Gastroesophageal sphincter (tissue), 4 donors: ENCODE data around the gene ITGBL1. TPM values are rescaled to one million over a fixed set of nuclear protein-coding genes. Genes with fewer than 3 reads are reported as not detected.

Source experiments
- ATAC-seq: fragments of 150-250 bp; one replicate; pipeline ENCODE4 v1.9.1; 2016; ENCODE audit warnings: mild to moderate bottlenecking, moderate library complexity
- H3K27ac ChIP-seq, 4 donors: fragments of 200-600 bp; sonication (generic) in 3 of 4; 1 replicate in 3 of 4; 2 replicates in 1 of 4; pipeline ENCODE4 v1.5.1; 2016 to 2019
- H3K27me3 ChIP-seq: fragments of 200-600 bp; sonication (generic); one replicate; pipeline ENCODE4 v1.5.1; 2019
- H3K36me3 ChIP-seq, 2 donors: fragments of 200-600 bp; sonication (generic); one replicate each; pipeline ENCODE4 v1.5.1; 2019; ENCODE audit warnings: control low read depth in 1 of 2
- H3K4me1 ChIP-seq, 3 donors: fragments of 200-600 bp; sonication (generic); 1 replicate in 2 of 3; 2 replicates in 1 of 3; pipeline ENCODE4 v1.5.1; 2016 to 2019; ENCODE audit warnings: control low read depth in 2 of 3
- H3K4me3 ChIP-seq, 2 donors: fragments of 200-600 bp; sonication (generic); one replicate each; pipeline ENCODE4 v1.5.1; 2019; ENCODE audit warnings: mild to moderate bottlenecking in 1 of 2, moderate library complexity in 1 of 2
- H3K9me3 ChIP-seq, 3 donors: fragments of 200-600 bp; sonication (generic); one replicate each; pipeline ENCODE4 v1.5.1; 2017 to 2019; ENCODE audit warnings: control low read depth in 2 of 3
- CTCF ChIP-seq, 4 experiments: fragments of 200-600 bp in 2 of 4; fragments of 450-650 bp in 2 of 4; sonication (generic) in 1 of 4; IDR thresholded peaks; one replicate each; pipeline ENCODE4 v1.5.1; 2017 to 2019; ENCODE audit warnings: antibody characterized with exemption in 4 of 4, mild to moderate bottlenecking in 2 of 4, moderate library complexity in 2 of 4
- EP300 ChIP-seq: sonication (generic); formaldehyde crosslinking; IDR thresholded peaks from one replicate; pipeline ENCODE4 v1.6.1; 2017; ENCODE audit warnings: antibody characterized with exemption, mild to moderate bottlenecking
- POLR2A ChIP-seq, 2 donors: fragments of 450-650 bp; IDR thresholded peaks; one replicate each; pipeline ENCODE4 v1.6.1; 2017; ENCODE audit warnings: antibody characterized with exemption in 2 of 2, mild to moderate bottlenecking in 2 of 2, moderate library complexity in 1 of 2
- POLR2AphosphoS5 ChIP-seq: sonication (generic); formaldehyde crosslinking; IDR thresholded peaks from one replicate; pipeline ENCODE4 v1.6.1; 2017; ENCODE audit warnings: antibody characterized with exemption
- WGBS, 2 donors: methylation state at CpG; one replicate each; pipeline ENCODE4 v1.1.5; 2018; ENCODE audit warnings: low coverage in 1 of 2; 5-methylcytosine and 5-hydroxymethylcytosine counted together
- total RNA-seq, 4 donors: library from RNA; depleted of rRNA; stranded (reverse); fragments of >200 nt; gene quantifications; one replicate each; pipeline ENCODE4 v1.1.0, GENCODE V29; 2016

ITGBL1 gene
- total RNA-seq, 4 donors from 2014 or later, result 8.6 to 28.0 (median 12.8) TPM

- H3K27ac ChIP-seq, result no peak overlapping the region
- H3K4me3 ChIP-seq, result no peak overlapping the region
- WGBS, 2 donors, result 85 to 93% methylated on average over 2 of the region's 2 CpGs
- H3K27me3 ChIP-seq, result no peaks in the 10 kb centered on the region
- H3K4me1 ChIP-seq, result no peaks in the 10 kb centered on the region
- TF ChIP-seq CTCF (IDR thresholded peaks at IDR 0.05) (no peak), POLR2A (IDR thresholded peaks at IDR 0.05) (no peak), EP300 (no peak), POLR2AphosphoS5 (no peak)
- no peaks in the 10 kb centered on the region for H3K36me3 ChIP-seq
- ATAC-seq, result no peak
- H3K9me3 ChIP-seq, result no peaks in the 10 kb centered on the region
Observed at GRCh38 chr13:101726681-101727080, 274.2 kb downstream of the ITGBL1 start.

DNA sequence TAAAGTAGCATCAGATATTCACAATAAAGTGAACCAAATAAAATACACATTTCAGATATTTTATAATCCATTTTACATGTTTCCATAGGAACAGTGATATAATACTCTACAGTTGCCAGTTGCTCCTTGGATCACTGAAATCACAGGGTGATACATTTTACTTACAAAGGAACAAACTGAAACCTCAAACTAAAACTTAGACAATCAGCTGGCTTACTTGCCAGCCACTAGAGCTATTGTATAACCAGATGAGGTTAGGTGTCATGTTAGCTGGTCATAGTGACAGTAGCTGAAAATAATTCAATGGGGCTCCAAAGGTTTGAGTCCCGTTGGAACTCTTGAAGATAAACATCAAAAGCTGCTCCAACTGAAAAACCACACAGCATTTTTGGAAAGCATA lies 274.6 kb downstream of the ITGBL1 start:
- Histone ChIP-seq H3K27me3 (no peaks in the 10 kb centered on the region), H3K36me3 (no peaks in the 10 kb centered on the region), H3K4me3 (no peak overlapping the region), H3K4me1 (no peaks in the 10 kb centered on the region), H3K9me3 (no peaks in the 10 kb centered on the region), H3K27ac (no peak overlapping the region)
- 25 to 29% methylated on average over 1 of the region's 1 CpG for WGBS, 2 donors
- no peak for TF ChIP-seq POLR2A (IDR thresholded peaks at IDR 0.05)
- no peak for TF ChIP-seq CTCF (IDR thresholded peaks at IDR 0.05)
- TF ChIP-seq POLR2AphosphoS5, result no peak
- no peak for TF ChIP-seq EP300
- ATAC-seq, result no peak

- TF ChIP-seq POLR2AphosphoS5, result no peak
- no peak for TF ChIP-seq EP300
- TF ChIP-seq CTCF (IDR thresholded peaks at IDR 0.05), result no peak
- no peak for TF ChIP-seq POLR2A (IDR thresholded peaks at IDR 0.05)
- Histone ChIP-seq H3K27me3 (no peaks in the 10 kb centered on the region), H3K9me3 (no peaks in the 10 kb centered on the region), H3K4me1 (no peaks in the 10 kb centered on the region), H3K4me3 (no peak overlapping the region), H3K27ac (no peak overlapping the region), H3K36me3 (no peaks in the 10 kb centered on the region)
- no peak for ATAC-seq
Observed at GRCh38 chr13:101728021-101728420, 275.5 kb downstream of the ITGBL1 start.

DNA sequence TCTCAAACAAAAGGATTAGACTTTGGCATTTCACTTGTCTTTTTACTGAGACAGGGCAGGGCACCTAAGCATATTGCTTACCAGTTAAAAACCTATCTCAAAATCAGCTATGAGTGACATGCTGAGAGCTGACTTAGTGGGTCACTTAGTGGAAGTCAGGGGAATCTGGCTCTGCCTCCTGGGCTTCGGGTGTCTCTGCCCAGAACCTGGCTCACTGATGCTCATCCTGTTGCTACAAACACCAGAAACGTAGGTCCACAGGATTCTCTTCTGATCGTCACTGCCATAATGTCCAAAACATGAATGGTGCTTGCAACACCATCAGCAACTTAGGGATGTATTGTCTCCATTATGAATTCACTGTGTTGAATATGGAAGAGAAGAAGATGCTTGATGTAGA lies 276.1 kb downstream of the ITGBL1 start:
- H3K27me3 ChIP-seq, result no peaks in the 10 kb centered on the region
- TF ChIP-seq EP300 (no peak), POLR2AphosphoS5 (no peak), CTCF (IDR thresholded peaks at IDR 0.05) (no peak), POLR2A (IDR thresholded peaks at IDR 0.05) (no peak)
- WGBS, 2 donors, result 50 to 73% methylated on average over 2 to 3 of the region's 3 CpGs
- H3K27ac ChIP-seq, result no peak overlapping the region
- no peaks in the 10 kb centered on the region for H3K36me3 ChIP-seq
- H3K9me3 ChIP-seq, result no peaks in the 10 kb centered on the region
- no peaks in the 10 kb centered on the region for H3K4me1 ChIP-seq
- no peak for ATAC-seq
- H3K4me3 ChIP-seq, result no peak overlapping the region

GRCh38 chr13:101730420-101731000 lies 278.0 kb downstream of the ITGBL1 start:
- H3K36me3 ChIP-seq, result no peaks in the 10 kb centered on the region
- WGBS, 2 donors, result 73 to 77% methylated on average over 3 of the region's 3 CpGs
- ATAC-seq, result no peak
- TF ChIP-seq EP300, result no peak
- no peak for TF ChIP-seq CTCF (IDR thresholded peaks at IDR 0.05)
- TF ChIP-seq POLR2A (IDR thresholded peaks at IDR 0.05), result no peak
- TF ChIP-seq POLR2AphosphoS5, result no peak
- H3K4me1 ChIP-seq, result no peaks in the 10 kb centered on the region
- H3K27ac ChIP-seq, result no peak overlapping the region
- no peaks in the 10 kb centered on the region for H3K9me3 ChIP-seq
- H3K27me3 ChIP-seq, result no peaks in the 10 kb centered on the region
- H3K4me3 ChIP-seq, result no peak overlapping the region
